ENCODE measurements around the gene PLEKHS1. TPM values are rescaled to one million over a fixed set of nuclear protein-coding genes. Genes with fewer than 3 reads are reported as not detected.

PLEKHS1 gene
- total RNA-seq, 1 experiment from 2014 or later: not detected

GRCh38 chr10:113788604-113789083, 37.2 kb downstream of the PLEKHS1 start (continued):
- no peak for TF ChIP-seq ZNF274 (IDR thresholded peaks at IDR 0.05; ENCODE audit: low read depth, low read length)
- no peak; the same call in 1 of the 2 replicates for TF ChIP-seq RAD21 (IDR thresholded peaks at IDR 0.05; ENCODE audit: low read depth)

GRCh38 chr10:113791691-113792090, 40.2 kb downstream of the PLEKHS1 start:
- no peak overlapping the region for H3K9ac ChIP-seq (ENCODE audit: low read length)
- ChIA-PET CTCF (no interaction called here), RAD21 (ENCODE audit: low non-redundant PET in 1 of 2, low total read pairs in 2 of 2, uncharacterized antibody in 2 of 2, unreplicated experiment in 2 of 2) (no interaction called here), POLR2A (no interaction called here)
- DNase-seq (ENCODE audit: low read depth, low spot score) (no peak), ATAC-seq (no peak)
- no peaks in the 10 kb centered on the region for H3K9me2 ChIP-seq (ENCODE audit: insufficient read depth)
- H3K79me2 ChIP-seq (ENCODE audit: insufficient read depth, low read length): no peaks in the 10 kb centered on the region
- no peaks in the 10 kb centered on the region for H3K36me3 ChIP-seq (ENCODE audit: control insufficient read depth in 1 of 2, insufficient read depth in 2 of 2, low read length in 2 of 2)
- no peak overlapping the region for H3K4me3 ChIP-seq (replicated peaks in 1 of 2; ENCODE audit: low read depth in 1 of 2, low read length in 2 of 2)
- no peak overlapping the region for H3K4me2 ChIP-seq (ENCODE audit: low read length)
- BruUV-seq (replicated peaks): no TSS peak
- H3K9me3 ChIP-seq (ENCODE audit: control insufficient read depth in 1 of 2, insufficient read depth in 1 of 2, low read depth in 1 of 2, low read length in 2 of 2): no peaks in the 10 kb centered on the region
- intact Hi-C loops (cut with micrococcal nuclease): no loop called here
- TF ChIP-seq POLR2A (IDR thresholded peaks at IDR 0.05; ENCODE audit: borderline replicate concordance, extremely low read depth, insufficient read depth, insufficient read length): no peak
- TF ChIP-seq JUND (IDR thresholded peaks at IDR 0.05): no peak
- no peak for TF ChIP-seq CBX3 (IDR thresholded peaks at IDR 0.05; ENCODE audit: low read depth)
- no peak for TF ChIP-seq ELF1 (IDR thresholded peaks at IDR 0.05; ENCODE audit: borderline replicate concordance, low read depth)
- TF ChIP-seq EZH2phosphoT487 (IDR thresholded peaks at IDR 0.05; ENCODE audit: borderline replicate concordance): no peak
- TF ChIP-seq YY1 (IDR thresholded peaks at IDR 0.05; ENCODE audit: extremely low read depth, insufficient replicate concordance, low read depth, low read length): no peak
- TF ChIP-seq SP1 (IDR thresholded peaks at IDR 0.05; ENCODE audit: low read depth): no peak
- TF ChIP-seq SIN3A (IDR thresholded peaks at IDR 0.05; ENCODE audit: low read depth): no peak
- no peak for TF ChIP-seq CEBPB (IDR thresholded peaks at IDR 0.05; ENCODE audit: low read depth)
- TF ChIP-seq SRF (IDR thresholded peaks at IDR 0.05; ENCODE audit: low read depth): no peak
- no peak for TF ChIP-seq ZFX (IDR thresholded peaks at IDR 0.05)
- TF ChIP-seq, protein P1, sequence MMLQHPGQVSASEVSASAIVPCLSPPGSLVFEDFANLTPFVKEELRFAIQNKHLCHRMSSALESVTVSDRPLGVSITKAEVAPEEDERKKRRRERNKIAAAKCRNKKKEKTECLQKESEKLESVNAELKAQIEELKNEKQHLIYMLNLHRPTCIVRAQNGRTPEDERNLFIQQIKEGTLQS (IDR thresholded peaks at IDR 0.05): no peak
- TF ChIP-seq EZH2 (IDR thresholded peaks at IDR 0.05): no peak
- peaks cover 7 to 12% of the 10 kb centered on the region in 2 experiments; a peak in 3 of 4 replicates for H3K4me1 ChIP-seq (ENCODE audit: control insufficient read depth in 1 of 2, insufficient read depth in 2 of 2, low read length in 2 of 2)
- H2AFZ ChIP-seq (ENCODE audit: low read depth, low read length, poor library complexity, severe bottlenecking): no peak overlapping the region
- H3K27ac ChIP-seq (ENCODE audit: low read depth, low read length): no peak overlapping the region
- H4K20me1 ChIP-seq (ENCODE audit: insufficient read depth): no peaks in the 10 kb centered on the region
- no peaks in the 10 kb centered on the region for H3K27me3 ChIP-seq (ENCODE audit: insufficient read depth, low read length)

Measured in HCT116 (cell line).